ENCODE measurements around the gene RBM7. TPM values are rescaled to one million over a fixed set of nuclear protein-coding genes. Genes with fewer than 3 reads are reported as not detected.
A peak's percentile ranks its signal among the peaks of the same experiment; 100 is the strongest.

Gene RBM7
- total RNA-seq, 1 experiment from 2014 or later: 17.4 TPM

GRCh38 chr11:114416441-114416961 is 16.0 kb downstream of the RBM7 start:
- no peak overlapping the region for H3K4me3 ChIP-seq
- DNase-seq: no peak
- H3K27me3 ChIP-seq: no peaks in the 10 kb centered on the region
- H3K36me3 ChIP-seq: no peaks in the 10 kb centered on the region
- H3K9me3 ChIP-seq (replicated peaks): no peaks in the 10 kb centered on the region
- no peak overlapping the region for H3K27ac ChIP-seq
- H3K4me1 ChIP-seq: no peaks in the 10 kb centered on the region

DNA sequence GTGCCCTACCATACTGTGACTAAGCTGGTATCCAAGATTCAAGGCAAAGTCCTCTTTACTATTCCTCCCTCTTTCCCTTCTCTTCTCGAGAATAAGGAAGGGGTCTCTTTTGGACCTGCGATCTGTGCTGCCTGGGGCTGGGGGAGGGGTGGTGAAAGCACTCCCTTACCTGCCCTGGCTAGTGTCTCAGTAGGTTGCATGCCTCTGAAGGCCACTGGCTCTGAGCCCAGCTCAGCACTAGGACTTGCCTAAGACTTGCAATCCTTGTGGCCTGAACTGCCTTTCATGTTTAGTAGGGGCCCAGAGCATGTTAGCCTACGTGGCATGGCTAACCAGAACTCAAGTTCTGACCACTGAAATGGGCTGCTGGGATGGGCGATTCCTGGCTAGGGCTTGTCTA is 25.8 kb downstream of the RBM7 start:
- Histone ChIP-seq H3K4me3 (no peak overlapping the region), H3K27ac (no peak overlapping the region), H3K27me3 (no peaks in the 10 kb centered on the region), H3K4me1 (no peaks in the 10 kb centered on the region), H3K9me3 (replicated peaks) (no peaks in the 10 kb centered on the region), H3K36me3 (no peaks in the 10 kb centered on the region)
- no peak for DNase-seq

DNA sequence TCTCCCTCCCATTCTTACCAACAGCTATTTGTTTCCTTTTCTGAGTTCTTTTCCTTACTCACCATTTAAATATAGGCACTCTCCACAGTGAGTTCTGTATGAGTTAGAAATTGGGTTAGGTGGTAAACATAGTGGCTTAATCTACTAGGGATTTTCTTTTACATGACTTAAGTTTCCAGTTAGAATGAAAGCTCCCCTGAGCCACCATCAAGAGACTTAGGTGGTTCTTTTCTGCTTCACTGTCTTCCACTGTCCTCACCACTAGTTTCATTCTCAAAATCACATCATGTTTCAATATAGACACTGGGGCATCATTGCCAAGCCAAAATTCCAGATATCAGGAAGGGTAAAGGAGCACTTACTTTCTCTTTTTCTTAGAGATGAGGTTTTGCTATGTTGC is 29.8 kb downstream of the RBM7 start:
- Histone ChIP-seq H3K27me3 (no peaks in the 10 kb centered on the region), H3K4me3 (no peak overlapping the region), H3K9me3 (replicated peaks) (no peaks in the 10 kb centered on the region), H3K36me3 (no peaks in the 10 kb centered on the region), H3K4me1 (no peaks in the 10 kb centered on the region), H3K27ac (no peak overlapping the region)
- no peak for DNase-seq

GRCh38 chr11:114432893-114433292 is 32.4 kb downstream of the RBM7 start:
- Histone ChIP-seq H3K36me3 (no peaks in the 10 kb centered on the region), H3K4me1 (no peaks in the 10 kb centered on the region), H3K27ac (no peak overlapping the region), H3K27me3 (no peaks in the 10 kb centered on the region), H3K4me3 (no peak overlapping the region), H3K9me3 (replicated peaks) (no peaks in the 10 kb centered on the region)
- no peak for DNase-seq

DNA sequence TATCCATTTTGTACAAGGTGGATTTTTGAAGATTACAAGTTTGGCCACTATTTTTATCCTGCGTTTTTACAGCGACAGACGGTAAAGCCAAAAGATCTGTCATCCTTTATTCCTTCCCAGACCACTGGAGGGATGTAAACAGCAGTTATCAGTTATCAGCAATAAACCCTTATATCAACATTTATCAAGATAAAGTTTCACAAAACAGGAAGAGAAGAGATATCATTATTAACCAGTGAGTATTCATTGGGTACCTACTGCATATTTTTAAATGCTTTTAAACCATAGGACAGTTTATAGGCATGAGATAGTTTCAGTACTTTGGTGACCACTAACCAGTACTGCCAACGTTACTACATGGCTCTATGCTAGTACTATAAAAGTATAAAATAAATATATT is 32.9 kb downstream of the RBM7 start:
- H3K27ac ChIP-seq: no peak overlapping the region
- no peak overlapping the region for H3K4me3 ChIP-seq
- H3K36me3 ChIP-seq: no peaks in the 10 kb centered on the region
- no peaks in the 10 kb centered on the region for H3K9me3 ChIP-seq (replicated peaks)
- H3K27me3 ChIP-seq: no peaks in the 10 kb centered on the region
- H3K4me1 ChIP-seq: no peaks in the 10 kb centered on the region
- DNase-seq: no peak

DNA sequence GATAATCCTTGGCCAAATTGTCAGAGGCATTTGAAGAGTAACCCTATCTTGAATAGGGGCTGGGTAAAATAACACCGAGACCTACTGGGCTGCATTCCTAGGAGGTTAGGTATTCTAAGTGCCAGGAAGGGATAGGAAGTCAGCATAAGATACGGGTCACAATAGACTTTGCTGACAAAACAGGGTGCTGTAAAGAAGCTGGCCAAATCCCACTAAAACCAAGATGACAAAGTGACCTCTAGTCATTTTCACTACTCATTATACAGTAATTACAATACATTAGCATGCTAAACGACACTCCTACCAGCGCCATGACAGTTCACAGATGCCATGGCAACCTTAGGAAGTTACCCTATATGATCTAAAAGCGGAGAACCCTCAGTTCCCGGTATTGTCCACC is 37.8 kb downstream of the RBM7 start:
- Histone ChIP-seq H3K4me3 (no peak overlapping the region), H3K4me1 (peaks cover 6% of the 10 kb centered on the region), H3K36me3 (peaks cover 3% of the 10 kb centered on the region; the same call in 1 of the 2 replicates), H3K9me3 (replicated peaks) (no peaks in the 10 kb centered on the region), H3K27ac (no peak overlapping the region), H3K27me3 (no peaks in the 10 kb centered on the region)
- no peak for DNase-seq

- Histone ChIP-seq H3K4me1 (peaks cover 6% of the 10 kb centered on the region), H3K4me3 (peak within 1 kb of the TSS; percentile 97), H3K9me3 (replicated peaks) (no peaks in the 10 kb centered on the region), H3K27ac (peak within 1 kb of the TSS; percentile 74), H3K36me3 (peaks cover 3% of the 10 kb centered on the region; the same call in 1 of the 2 replicates), H3K27me3 (no peaks in the 10 kb centered on the region)
- DNase-seq: peak; percentile 89 to 90
Measured at GRCh38 chr11:114439229-114440120, 39.0 kb downstream of the RBM7 start, which contains the start of gene REXO2. Gene REXO2 (plus strand): TSS chr11:114439467. CDS start chr11:114439529, 62 bp downstream.

- Histone ChIP-seq H3K9me3 (replicated peaks) (no peaks in the 10 kb centered on the region), H3K4me3 (peak overlapping the region; percentile 97), H3K27me3 (no peaks in the 10 kb centered on the region), H3K36me3 (peaks cover 3% of the 10 kb centered on the region; the same call in 1 of the 2 replicates), H3K4me1 (peaks cover 6% of the 10 kb centered on the region), H3K27ac (peak overlapping the region; percentile 74)
- DNase-seq: no peak
Measured at GRCh38 chr11:114440121-114440860, 39.8 kb downstream of the RBM7 start.

DNA sequence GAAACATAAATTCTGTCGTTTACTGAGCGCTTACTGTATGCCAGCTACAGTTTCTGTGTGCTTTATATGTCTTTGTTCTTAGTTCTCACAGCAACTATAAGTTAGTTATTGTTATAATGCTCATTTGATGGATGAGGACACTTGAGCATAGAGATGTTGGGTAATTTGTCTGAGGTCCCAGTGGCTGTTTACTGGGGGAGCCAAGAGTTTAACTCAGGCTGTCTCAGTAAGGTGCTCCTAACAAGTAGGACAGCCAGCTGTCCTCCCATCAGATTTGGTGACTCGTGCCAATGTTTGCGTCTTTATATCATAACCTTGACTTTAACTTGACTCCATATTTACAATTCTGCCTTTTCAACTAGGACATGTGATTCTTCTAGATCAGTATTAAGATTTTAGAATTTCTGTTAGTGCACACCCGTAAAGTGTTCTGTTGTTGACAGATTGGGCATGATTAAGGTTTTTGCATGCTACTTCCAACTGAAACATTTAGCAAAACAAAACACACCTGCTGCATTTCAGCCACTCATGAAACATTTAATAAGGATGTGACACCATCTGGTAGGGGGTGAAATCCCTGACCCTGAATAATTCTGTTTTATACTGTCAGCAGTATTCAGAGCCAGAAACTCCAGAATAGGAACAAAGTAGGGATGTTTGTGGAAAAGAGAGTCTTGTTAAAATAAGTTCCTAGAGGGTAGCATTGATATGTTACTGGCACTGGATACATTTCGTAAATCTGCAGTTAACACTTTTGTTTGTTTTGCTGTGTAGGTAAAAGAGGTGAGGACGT is 40.7 kb downstream of the RBM7 start:
- Histone ChIP-seq H3K27ac (no peak overlapping the region), H3K36me3 (peaks cover 8% of the 10 kb centered on the region), H3K4me3 (peak overlapping the region; percentile 97; the same call in 1 of the 2 replicates), H3K4me1 (peaks cover 6% of the 10 kb centered on the region), H3K27me3 (no peaks in the 10 kb centered on the region), H3K9me3 (replicated peaks) (no peaks in the 10 kb centered on the region)
- DNase-seq: peak in 1 of 2 experiments; percentile 4

GRCh38 chr11:114441921-114442320 is 41.5 kb downstream of the RBM7 start:
- Histone ChIP-seq H3K9me3 (replicated peaks) (no peaks in the 10 kb centered on the region), H3K36me3 (peaks cover 9% of the 10 kb centered on the region), H3K27ac (no peak overlapping the region), H3K4me1 (peaks cover 6% of the 10 kb centered on the region), H3K27me3 (no peaks in the 10 kb centered on the region), H3K4me3 (no peak overlapping the region)
- DNase-seq: no peak

DNA sequence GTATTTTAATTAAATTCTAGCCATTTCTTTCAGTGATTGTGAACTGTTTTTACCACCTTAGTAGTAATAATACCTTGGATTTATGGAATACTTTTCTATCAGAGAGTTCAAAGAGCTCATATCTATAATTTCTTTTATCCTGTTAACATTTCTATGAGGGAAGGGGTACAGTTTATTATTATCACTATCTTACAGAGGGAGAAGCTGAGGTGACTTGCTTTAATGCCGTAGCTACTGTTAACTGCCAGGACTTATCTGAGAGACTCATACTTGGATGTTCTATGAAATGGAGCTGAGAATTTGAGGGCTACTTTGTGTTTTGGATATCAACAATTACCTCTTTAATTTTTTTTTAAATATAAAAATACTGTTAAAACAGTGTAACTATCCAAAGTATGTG is 42.1 kb downstream of the RBM7 start:
- no peaks in the 10 kb centered on the region for H3K27me3 ChIP-seq
- H3K27ac ChIP-seq: no peak overlapping the region
- peaks cover 6% of the 10 kb centered on the region for H3K4me1 ChIP-seq
- no peaks in the 10 kb centered on the region for H3K9me3 ChIP-seq (replicated peaks)
- H3K36me3 ChIP-seq: peaks cover 9% of the 10 kb centered on the region
- no peak for DNase-seq
- no peak overlapping the region for H3K4me3 ChIP-seq

- no peak overlapping the region for H3K4me3 ChIP-seq
- no peak for DNase-seq
- H3K27ac ChIP-seq: no peak overlapping the region
Measured at GRCh38 chr11:114447444-114447843, 47.0 kb downstream of the RBM7 start.

GRCh38 chr11:114447892-114448291 is 47.4 kb downstream of the RBM7 start:
- Histone ChIP-seq H3K36me3 (peaks cover 10% of the 10 kb centered on the region), H3K27ac (no peak overlapping the region), H3K27me3 (no peaks in the 10 kb centered on the region), H3K9me3 (replicated peaks) (no peaks in the 10 kb centered on the region), H3K4me1 (no peaks in the 10 kb centered on the region), H3K4me3 (no peak overlapping the region)
- no peak for DNase-seq

More at GRCh38 chr11:114447444-114447843, 47.0 kb downstream of the RBM7 start:
- H3K4me1 ChIP-seq: no peaks in the 10 kb centered on the region
- H3K27me3 ChIP-seq: no peaks in the 10 kb centered on the region
- no peaks in the 10 kb centered on the region for H3K9me3 ChIP-seq (replicated peaks)
- H3K36me3 ChIP-seq: peaks cover 11% of the 10 kb centered on the region

DNA sequence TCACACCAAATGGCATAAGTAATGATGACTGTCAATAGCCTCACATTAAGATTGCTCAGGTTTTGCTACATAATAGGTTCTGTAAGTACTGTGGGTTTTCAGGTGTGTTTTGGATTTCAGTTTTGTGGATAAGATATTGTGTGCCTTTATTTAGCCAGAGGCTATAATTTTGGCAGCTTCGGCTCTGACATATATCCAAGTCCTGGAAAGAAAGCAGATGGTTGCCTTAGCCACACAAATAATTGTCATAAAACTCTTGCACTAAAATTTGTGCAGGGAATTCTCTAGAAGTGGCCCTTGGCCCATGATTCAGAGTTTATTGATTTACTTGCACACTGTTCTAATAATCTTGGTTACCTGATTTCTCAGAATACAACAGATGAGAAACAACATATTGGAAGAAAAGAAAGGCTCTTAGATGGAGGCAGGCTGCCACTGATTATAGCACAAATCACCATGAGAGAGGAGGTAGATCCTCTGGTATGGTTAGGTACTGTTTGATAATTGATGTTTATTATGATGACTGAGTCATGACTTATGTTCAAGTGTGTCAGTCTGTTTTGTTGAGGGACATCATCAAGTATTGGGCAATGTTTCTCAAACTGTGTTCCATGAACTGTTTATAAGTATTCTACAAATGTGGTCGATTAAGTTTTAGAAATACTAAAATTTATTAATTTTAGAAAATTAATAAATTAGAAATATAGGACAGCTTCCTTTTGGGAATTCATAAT is 48.5 kb downstream of the RBM7 start:
- peaks cover 10% of the 10 kb centered on the region for H3K36me3 ChIP-seq
- no peak overlapping the region for H3K4me3 ChIP-seq
- H3K4me1 ChIP-seq: no peaks in the 10 kb centered on the region
- DNase-seq: no peak
- no peaks in the 10 kb centered on the region for H3K9me3 ChIP-seq (replicated peaks)
- no peak overlapping the region for H3K27ac ChIP-seq
- no peaks in the 10 kb centered on the region for H3K27me3 ChIP-seq
